HUES64 (cell line): ENCODE results near the gene EPM2A. TPM values are rescaled to one million over a fixed set of nuclear protein-coding genes. Genes with fewer than 3 reads are reported as not detected.

Source experiments
- H3K27ac ChIP-seq: 2 replicates; pipeline ENCODE4 v1.7.0; 2013; ENCODE audit warnings: low read depth, low read length, inconsistent platforms
- H3K27me3 ChIP-seq: 2 replicates; pipeline ENCODE4 v1.6.1; 2013; ENCODE audit warnings: mild to moderate bottlenecking, low read length; ENCODE audit not compliant: insufficient read depth
- H3K36me3 ChIP-seq: 2 replicates; pipeline ENCODE4 v1.6.1; 2013; ENCODE audit warnings: mild to moderate bottlenecking, low read length; ENCODE audit not compliant: insufficient read depth
- H3K4me1 ChIP-seq: 2 replicates; pipeline ENCODE4 v1.6.1; 2013; ENCODE audit warnings: mild to moderate bottlenecking, low read length, moderate library complexity; ENCODE audit not compliant: insufficient read depth
- H3K4me3 ChIP-seq: 2 replicates; pipeline ENCODE4 v1.5.1; 2013; ENCODE audit warnings: mild to moderate bottlenecking, low read length, moderate library complexity
- H3K9ac ChIP-seq: 2 replicates; pipeline ENCODE4 v1.6.1; 2013; ENCODE audit warnings: mild to moderate bottlenecking, low read depth, low read length
- H3K9me3 ChIP-seq: 2 replicates; pipeline ENCODE4 v1.6.1; 2013; ENCODE audit warnings: low read depth, low read length; ENCODE audit not compliant: insufficient read depth
- WGBS: fragments of 150-250, 120-280 bp; methylation state at CpG from one replicate; pipeline ENCODE4 v1.1.7; 2013; ENCODE audit warnings: missing lambda C conversion rate; 5-methylcytosine and 5-hydroxymethylcytosine counted together
- polyA plus RNA-seq, 2 experiments: library from polyadenylated mRNA; stranded (reverse); fragments of 50-300 nt; gene quantifications; one replicate each; pipeline ENCODE4 v1.2.3, GENCODE V29; 2013

EPM2A gene
- polyA plus RNA-seq (2013, experiment 1 of 2), result 5.2 TPM
- polyA plus RNA-seq (2013, experiment 2 of 2), result 5.6 TPM

GRCh38 chr6:145735356-145736165, at the start of gene EPM2A:
TSS of gene EPM2A (minus strand) at chr6:145735520. CDS start at chr6:145735498, 22 bp downstream.
- peak within 1 kb of the TSS; percentile 80 for H3K4me3 ChIP-seq
- H3K9ac ChIP-seq, result peak within 1 kb of the TSS; percentile 99
- H3K9me3 ChIP-seq, result no peaks in the 10 kb centered on the region
- under 1% methylated on average over 68 of the region's 69 CpGs for WGBS
- H3K27ac ChIP-seq, result peak within 1 kb of the TSS; percentile 98
- H3K36me3 ChIP-seq, result no peaks in the 10 kb centered on the region
- H3K4me1 ChIP-seq, result peaks cover 15% of the 10 kb centered on the region
- H3K27me3 ChIP-seq, result no peaks in the 10 kb centered on the region

GRCh38 chr6:145784683-145785082, 49.4 kb upstream of the EPM2A start:
- WGBS, result 97% methylated on average over 1 of the region's 1 CpG
- no peaks in the 10 kb centered on the region for H3K4me1 ChIP-seq
- no peaks in the 10 kb centered on the region for H3K27me3 ChIP-seq
- no peak overlapping the region for H3K9ac ChIP-seq
- H3K9me3 ChIP-seq, result no peaks in the 10 kb centered on the region
- H3K4me3 ChIP-seq, result no peak overlapping the region
- no peak overlapping the region for H3K27ac ChIP-seq
- no peaks in the 10 kb centered on the region for H3K36me3 ChIP-seq

- Histone ChIP-seq H3K27me3 (no peaks in the 10 kb centered on the region), H3K4me1 (no peaks in the 10 kb centered on the region), H3K4me3 (no peak overlapping the region), H3K9me3 (no peaks in the 10 kb centered on the region), H3K27ac (no peak overlapping the region), H3K36me3 (no peaks in the 10 kb centered on the region), H3K9ac (no peak overlapping the region)
- 93% methylated on average over 3 of the region's 5 CpGs for WGBS
These were observed 48.5 kb upstream of the EPM2A start for GRCh38 chr6:145783796-145784195.

- Histone ChIP-seq H3K27me3 (no peaks in the 10 kb centered on the region), H3K4me1 (no peaks in the 10 kb centered on the region), H3K9me3 (no peaks in the 10 kb centered on the region), H3K4me3 (no peak overlapping the region), H3K36me3 (no peaks in the 10 kb centered on the region), H3K9ac (no peak overlapping the region), H3K27ac (no peak overlapping the region)
- WGBS, result 100% methylated on average over 1 of the region's 1 CpG
These were observed 37.5 kb upstream of the EPM2A start for GRCh38 chr6:145772846-145773245.

GRCh38 chr6:145765449-145765848, 30.1 kb upstream of the EPM2A start:
- Histone ChIP-seq H3K27ac (no peak overlapping the region), H3K27me3 (no peaks in the 10 kb centered on the region), H3K9me3 (0 out of 2 replicates have a peak, but pooled peaks cover 2% of the 10 kb centered on the region), H3K4me3 (no peak overlapping the region), H3K9ac (no peak overlapping the region), H3K4me1 (no peaks in the 10 kb centered on the region), H3K36me3 (no peaks in the 10 kb centered on the region)

DNA sequence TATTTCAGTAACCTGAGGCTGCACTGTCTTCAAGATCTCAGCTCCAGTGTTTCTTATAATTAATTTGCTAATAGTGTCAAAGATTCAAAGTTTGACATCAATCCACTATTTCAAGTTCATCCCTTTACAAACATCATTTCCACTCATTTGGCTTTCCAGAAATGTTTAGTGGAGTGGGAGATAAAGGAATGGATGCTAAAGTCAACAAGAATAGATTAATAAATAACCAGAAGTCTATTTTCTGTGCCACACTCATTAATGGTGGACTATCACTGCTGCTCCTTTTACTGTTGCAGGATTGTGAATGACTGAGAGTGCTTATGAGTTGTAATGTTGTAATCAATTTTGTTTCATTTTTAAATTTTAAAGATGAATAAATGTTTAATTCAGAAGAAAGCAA, 28.4 kb upstream of the EPM2A start:
- Histone ChIP-seq H3K27me3 (no peaks in the 10 kb centered on the region), H3K36me3 (no peaks in the 10 kb centered on the region), H3K4me1 (no peaks in the 10 kb centered on the region), H3K9me3 (0 out of 2 replicates have a peak, but pooled peaks cover 2% of the 10 kb centered on the region), H3K4me3 (no peak overlapping the region), H3K27ac (no peak overlapping the region), H3K9ac (no peak overlapping the region)

GRCh38 chr6:145761584-145761983, 26.3 kb upstream of the EPM2A start:
- H3K27me3 ChIP-seq, result no peaks in the 10 kb centered on the region

GRCh38 chr6:145758113-145758512, 22.8 kb upstream of the EPM2A start:
- WGBS, result 93% methylated on average over 2 of the region's 4 CpGs
- H3K4me1 ChIP-seq, result no peaks in the 10 kb centered on the region

More at GRCh38 chr6:145761584-145761983, 26.3 kb upstream of the EPM2A start:
- no peak overlapping the region for H3K9ac ChIP-seq
- H3K36me3 ChIP-seq, result no peaks in the 10 kb centered on the region
- H3K9me3 ChIP-seq, result 0 out of 2 replicates have a peak, but pooled peaks cover under 1% of the 10 kb centered on the region
- no peaks in the 10 kb centered on the region for H3K4me1 ChIP-seq
- H3K4me3 ChIP-seq, result no peak overlapping the region
- H3K27ac ChIP-seq, result no peak overlapping the region

GRCh38 chr6:145756170-145756662, 20.9 kb upstream of the EPM2A start:
- Histone ChIP-seq H3K36me3 (no peaks in the 10 kb centered on the region), H3K9ac (no peak overlapping the region), H3K4me1 (no peaks in the 10 kb centered on the region), H3K27me3 (no peaks in the 10 kb centered on the region), H3K9me3 (no peaks in the 10 kb centered on the region), H3K27ac (no peak overlapping the region), H3K4me3 (no peak overlapping the region)
- 80% methylated on average over 1 of the region's 1 CpG for WGBS

More at GRCh38 chr6:145758113-145758512, 22.8 kb upstream of the EPM2A start:
- H3K27ac ChIP-seq, result no peak overlapping the region
- no peak overlapping the region for H3K4me3 ChIP-seq
- no peaks in the 10 kb centered on the region for H3K27me3 ChIP-seq
- no peaks in the 10 kb centered on the region for H3K9me3 ChIP-seq
- no peaks in the 10 kb centered on the region for H3K36me3 ChIP-seq
- H3K9ac ChIP-seq, result no peak overlapping the region

DNA sequence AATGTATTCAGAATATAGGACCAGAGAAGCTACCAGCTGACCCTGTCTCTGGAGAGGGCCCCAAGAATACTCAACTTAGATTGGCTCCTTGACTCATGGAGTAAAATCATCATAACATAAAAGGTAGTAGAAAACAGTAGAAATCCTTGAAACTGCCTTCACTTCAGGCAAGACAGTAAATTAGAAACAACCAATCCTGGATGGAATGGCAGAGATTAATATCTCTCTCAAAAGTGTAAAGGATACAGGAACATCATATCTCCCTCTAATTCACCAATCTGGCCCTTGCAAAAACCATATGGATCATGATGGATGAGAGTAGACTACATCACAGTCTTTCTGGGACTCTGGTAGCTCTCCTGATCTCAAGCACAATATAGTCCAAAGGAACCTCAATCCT, 20.4 kb upstream of the EPM2A start:
- Histone ChIP-seq H3K4me1 (no peaks in the 10 kb centered on the region), H3K9ac (no peak overlapping the region), H3K27me3 (no peaks in the 10 kb centered on the region), H3K27ac (no peak overlapping the region), H3K9me3 (no peaks in the 10 kb centered on the region), H3K36me3 (no peaks in the 10 kb centered on the region), H3K4me3 (no peak overlapping the region)

- no peaks in the 10 kb centered on the region for H3K27me3 ChIP-seq
- H3K36me3 ChIP-seq, result no peaks in the 10 kb centered on the region
- H3K27ac ChIP-seq, result no peak overlapping the region
- H3K9me3 ChIP-seq, result no peaks in the 10 kb centered on the region
- H3K9ac ChIP-seq, result no peak overlapping the region
- H3K4me3 ChIP-seq, result no peak overlapping the region
- WGBS, result 89% methylated on average over 2 of the region's 2 CpGs
- no peaks in the 10 kb centered on the region for H3K4me1 ChIP-seq
These were observed 17.3 kb upstream of the EPM2A start for GRCh38 chr6:145752638-145753037.
